GM23338 (cell line): ENCODE results near the gene PRKD3. TPM values are rescaled to one million over a fixed set of nuclear protein-coding genes. Genes with fewer than 3 reads are reported as not detected.

ENCODE experiments used
- ATAC-seq: fragments of 200-7000 bp; cut with Tn5 transposase; 3 replicates; pipeline ENCODE4 v1.9.1; 2020
- DNase-seq: peaks from one replicate; pipeline ENCODE4 v3.0.0-alpha.2; 2015; ENCODE audit warnings: low spot score
- H2AFZ ChIP-seq: fragments of 200-600 bp; sonication (generic); 2 replicates; pipeline ENCODE4 v1.8.0; 2016; ENCODE audit warnings: antibody characterized with exemption, mild to moderate bottlenecking, moderate library complexity
- H3F3A ChIP-seq: fragments of 200-600 bp; sonication (generic); replicated peaks from 2 replicates; pipeline ENCODE4 v1.8.0; 2017; ENCODE audit warnings: antibody characterized with exemption, mixed run types, low read depth
- H3K27ac ChIP-seq: fragments of 200-600 bp; sonication (generic); 2 replicates; pipeline ENCODE4 v1.6.1; 2016; ENCODE audit warnings: low read depth
- H3K27me3 ChIP-seq: fragments of 200-600 bp; sonication (generic); 2 replicates; pipeline ENCODE4 v1.8.0; 2016; ENCODE audit warnings: mild to moderate bottlenecking, mixed run types, moderate library complexity; ENCODE audit not compliant: insufficient read depth
- H3K36me3 ChIP-seq: fragments of 200-600 bp; sonication (generic); 2 replicates; pipeline ENCODE4 v1.8.0; 2016; ENCODE audit warnings: mild to moderate bottlenecking; ENCODE audit not compliant: insufficient read depth
- H3K4me1 ChIP-seq: fragments of 200-600 bp; sonication (generic); 2 replicates; pipeline ENCODE4 v1.8.0; 2016; ENCODE audit warnings: mild to moderate bottlenecking, moderate library complexity; ENCODE audit not compliant: insufficient read depth
- H3K4me2 ChIP-seq: fragments of 200-600 bp; sonication (generic); 2 replicates; pipeline ENCODE4 v1.7.1; 2017; ENCODE audit warnings: mixed run types
- H3K4me3 ChIP-seq: fragments of 200-600 bp; sonication (generic); 2 replicates; pipeline ENCODE4 v1.6.1; 2016; ENCODE audit warnings: mixed run types
- H3K79me2 ChIP-seq: fragments of 200-600 bp; sonication (generic); replicated peaks from 2 replicates; pipeline ENCODE4 v1.8.0; 2017; ENCODE audit warnings: mild to moderate bottlenecking; ENCODE audit not compliant: insufficient read depth
- H3K9me2 ChIP-seq: fragments of 200-600 bp; sonication (generic); 2 replicates; pipeline ENCODE4 v1.8.0; 2017; ENCODE audit not compliant: insufficient read depth
- H4K20me1 ChIP-seq: fragments of 200-600 bp; sonication (generic); replicated peaks from 2 replicates; pipeline ENCODE4 v1.8.0; 2017; ENCODE audit warnings: mild to moderate bottlenecking; ENCODE audit not compliant: insufficient read depth
- H3K27ac Mint-ChIP-seq: 2 replicates; pipeline ENCODE4 v1.8.0; 2020; ENCODE audit warnings: inconsistent platforms, mild to moderate bottlenecking, moderate library complexity, mixed read lengths
- H3K27me3 Mint-ChIP-seq: 3 replicates; pipeline ENCODE4 v1.8.0; 2022; ENCODE audit warnings: low read depth, mild to moderate bottlenecking, moderate library complexity, mixed read lengths, inconsistent platforms; ENCODE audit not compliant: insufficient read depth, poor library complexity
- H3K36me3 Mint-ChIP-seq: 3 replicates; pipeline ENCODE4 v1.8.0; 2021; ENCODE audit warnings: low read depth, mild to moderate bottlenecking, inconsistent platforms, moderate library complexity, mixed read lengths
- H3K4me1 Mint-ChIP-seq: 3 replicates; pipeline ENCODE4 v1.8.0; 2020; ENCODE audit warnings: mild to moderate bottlenecking, inconsistent platforms, mixed read lengths
- H3K4me3 Mint-ChIP-seq: 3 replicates; pipeline ENCODE4 v1.8.0; 2021; ENCODE audit warnings: moderate library complexity, mild to moderate bottlenecking, inconsistent platforms, mixed read lengths
- H3K9me3 Mint-ChIP-seq: 3 replicates; pipeline ENCODE4 v1.8.0; 2020; ENCODE audit warnings: moderate library complexity, mild to moderate bottlenecking, inconsistent platforms, mixed read lengths
- CREB1 ChIP-seq: fragments of 250-450 bp; sonication (Bioruptor Pico); IDR thresholded peaks from 2 replicates; pipeline ENCODE4 v1.5.0; 2020; ENCODE audit warnings: low read depth, mild to moderate bottlenecking, moderate library complexity
- EZH2phosphoT487 ChIP-seq: fragments of 200-600 bp; sonication (generic); IDR thresholded peaks from one replicate; pipeline ENCODE4 v1.8.1; 2018; ENCODE audit warnings: antibody characterized with exemption; ENCODE audit not compliant: unreplicated experiment
- JUNB ChIP-seq: IDR thresholded peaks from one replicate; pipeline ENCODE4 v1.6.1; 2016; ENCODE audit warnings: antibody characterized with exemption; ENCODE audit not compliant: unreplicated experiment
- NANOG ChIP-seq: IDR thresholded peaks from 2 replicates; pipeline ENCODE4 v1.6.1; 2016; ENCODE audit warnings: antibody characterized with exemption, borderline replicate concordance
- POLR2AphosphoS5 ChIP-seq: IDR thresholded peaks from 2 replicates; pipeline ENCODE4 v1.6.1; 2016; ENCODE audit warnings: antibody characterized with exemption, low read depth
- REST ChIP-seq: IDR thresholded peaks from one replicate; pipeline ENCODE4 v1.6.1; 2018; ENCODE audit warnings: antibody characterized with exemption; ENCODE audit not compliant: unreplicated experiment
- ZNF114 ChIP-seq: fragments of 250-450 bp; sonication (Bioruptor Pico); IDR thresholded peaks from 2 replicates; pipeline ENCODE4 v1.5.0; 2020; ENCODE audit warnings: mild to moderate bottlenecking, moderate library complexity
- ZNF331 ChIP-seq: fragments of 250-450 bp; sonication (Bioruptor Pico); IDR thresholded peaks from 2 replicates; pipeline ENCODE4 v1.5.0; 2020; ENCODE audit warnings: low read depth, mild to moderate bottlenecking, moderate library complexity
- polyA plus RNA-seq: library from polyadenylated mRNA; unstranded; fragments of >200 nt; fragmentation: Nextera tagmentation; extraction: Ambion mirVana; gene quantifications from 2 replicates; pipeline ENCODE4 v1.2.1, GENCODE V29; 2016
- total RNA-seq: library from RNA; depleted of rRNA; stranded (reverse); fragments of >200 nt; shearing (Covaris generic); gene quantifications from 2 replicates; pipeline ENCODE4 v1.2.3, GENCODE V29; 2014
- TF ChIP-seq, protein P1 (sequence below): IDR thresholded peaks from 2 replicates; pipeline ENCODE4 v1.6.1; 2016; ENCODE audit warnings: antibody characterized with exemption
- TF ChIP-seq, protein P2 (sequence below): fragments of 250-450 bp; sonication (Bioruptor Pico); IDR thresholded peaks from 2 replicates; pipeline ENCODE4 v1.5.0; 2020; ENCODE audit warnings: mild to moderate bottlenecking, moderate library complexity

PRKD3 gene
- total and polyA plus RNA-seq, 2 experiments from 2014 or later, result 59.7 to 77.0 TPM

GRCh38 chr2:37321029-37321682 is 3.5 kb downstream of the PRKD3 start (continued):
- TF ChIP-seq EZH2phosphoT487 (no peak), ZNF114 (CRISPR knock-in tag) (no peak), NANOG (no peak), JUNB (no peak), CREB1 (CRISPR knock-in tag) (no peak)
- TF ChIP-seq, protein P1, sequence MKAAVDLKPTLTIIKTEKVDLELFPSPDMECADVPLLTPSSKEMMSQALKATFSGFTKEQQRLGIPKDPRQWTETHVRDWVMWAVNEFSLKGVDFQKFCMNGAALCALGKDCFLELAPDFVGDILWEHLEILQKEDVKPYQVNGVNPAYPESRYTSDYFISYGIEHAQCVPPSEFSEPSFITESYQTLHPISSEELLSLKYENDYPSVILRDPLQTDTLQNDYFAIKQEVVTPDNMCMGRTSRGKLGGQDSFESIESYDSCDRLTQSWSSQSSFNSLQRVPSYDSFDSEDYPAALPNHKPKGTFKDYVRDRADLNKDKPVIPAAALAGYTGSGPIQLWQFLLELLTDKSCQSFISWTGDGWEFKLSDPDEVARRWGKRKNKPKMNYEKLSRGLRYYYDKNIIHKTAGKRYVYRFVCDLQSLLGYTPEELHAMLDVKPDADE, result no peak

DNA sequence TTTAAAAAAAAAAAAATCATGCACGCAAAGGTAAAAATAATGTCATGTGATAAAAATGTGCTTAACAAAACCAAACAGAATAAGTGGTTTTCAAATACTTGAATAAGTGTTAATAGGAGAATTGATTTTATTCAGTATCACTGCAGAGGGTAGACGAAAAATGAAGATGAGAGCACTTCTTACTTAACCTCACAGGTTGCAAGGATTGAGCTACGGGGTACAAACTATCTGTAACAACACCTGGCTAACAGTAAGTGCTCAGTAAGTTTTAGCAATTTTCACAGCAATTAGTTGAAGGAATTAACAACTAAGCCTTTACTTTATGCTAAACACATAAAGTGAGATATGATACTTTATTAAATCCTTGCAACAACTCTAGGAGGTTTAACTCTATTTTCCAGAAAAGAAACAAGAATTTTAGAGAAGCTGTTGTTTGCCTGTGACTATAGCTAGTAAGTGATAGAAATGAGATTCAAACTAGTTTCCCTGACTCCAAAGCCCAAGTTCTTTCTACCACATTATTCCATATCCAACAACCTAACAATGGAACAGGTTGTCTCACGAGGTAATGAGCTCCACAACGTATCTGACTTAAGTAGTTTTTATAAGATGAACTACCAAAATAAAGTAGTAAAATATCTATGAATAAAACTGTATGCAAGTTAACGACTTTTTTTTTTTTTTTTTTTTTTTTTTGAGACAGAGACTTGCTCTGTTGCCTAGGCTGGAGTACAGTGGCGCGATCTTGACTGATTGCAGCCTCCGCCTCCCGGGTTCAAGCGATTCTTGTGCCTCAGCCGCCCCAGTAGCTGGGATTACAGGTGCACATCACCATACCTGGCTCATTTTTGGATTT is 4.7 kb downstream of the PRKD3 start:
- Mint-ChIP-seq H3K4me3 (no peak overlapping the region), H3K4me1 (peaks cover 59% of the 10 kb centered on the region), H3K36me3 (peaks cover 9% of the 10 kb centered on the region; the same call in 1 of the 3 replicates), H3K27ac (no peak overlapping the region), H3K9me3 (no peaks in the 10 kb centered on the region; the same call in 2 of the 3 replicates), H3K27me3 (peaks cover 11% of the 10 kb centered on the region)
- ATAC-seq (no peak), DNase-seq (no peak)
- Histone ChIP-seq H3K4me1 (peaks cover 39% of the 10 kb centered on the region), H3K4me2 (no peak overlapping the region), H3K36me3 (peaks cover 3% of the 10 kb centered on the region; the same call in 1 of the 2 replicates), H2AFZ (no peak overlapping the region), H3K4me3 (no peak overlapping the region), H4K20me1 (peaks cover 16% of the 10 kb centered on the region; the same call in 1 of the 2 replicates), H3K79me2 (peaks cover 91% of the 10 kb centered on the region), H3K27me3 (peaks cover 3% of the 10 kb centered on the region), H3F3A (peaks cover 8% of the 10 kb centered on the region; the same call in 1 of the 2 replicates), H3K27ac (no peak overlapping the region), H3K9me2 (no peaks in the 10 kb centered on the region)
- no peak for TF ChIP-seq POLR2AphosphoS5
- no peak for TF ChIP-seq JUNB
- no peak for TF ChIP-seq REST
- TF ChIP-seq, protein P1, result no peak
- TF ChIP-seq ZNF331 (CRISPR knock-in tag), result no peak
- TF ChIP-seq, protein P2, sequence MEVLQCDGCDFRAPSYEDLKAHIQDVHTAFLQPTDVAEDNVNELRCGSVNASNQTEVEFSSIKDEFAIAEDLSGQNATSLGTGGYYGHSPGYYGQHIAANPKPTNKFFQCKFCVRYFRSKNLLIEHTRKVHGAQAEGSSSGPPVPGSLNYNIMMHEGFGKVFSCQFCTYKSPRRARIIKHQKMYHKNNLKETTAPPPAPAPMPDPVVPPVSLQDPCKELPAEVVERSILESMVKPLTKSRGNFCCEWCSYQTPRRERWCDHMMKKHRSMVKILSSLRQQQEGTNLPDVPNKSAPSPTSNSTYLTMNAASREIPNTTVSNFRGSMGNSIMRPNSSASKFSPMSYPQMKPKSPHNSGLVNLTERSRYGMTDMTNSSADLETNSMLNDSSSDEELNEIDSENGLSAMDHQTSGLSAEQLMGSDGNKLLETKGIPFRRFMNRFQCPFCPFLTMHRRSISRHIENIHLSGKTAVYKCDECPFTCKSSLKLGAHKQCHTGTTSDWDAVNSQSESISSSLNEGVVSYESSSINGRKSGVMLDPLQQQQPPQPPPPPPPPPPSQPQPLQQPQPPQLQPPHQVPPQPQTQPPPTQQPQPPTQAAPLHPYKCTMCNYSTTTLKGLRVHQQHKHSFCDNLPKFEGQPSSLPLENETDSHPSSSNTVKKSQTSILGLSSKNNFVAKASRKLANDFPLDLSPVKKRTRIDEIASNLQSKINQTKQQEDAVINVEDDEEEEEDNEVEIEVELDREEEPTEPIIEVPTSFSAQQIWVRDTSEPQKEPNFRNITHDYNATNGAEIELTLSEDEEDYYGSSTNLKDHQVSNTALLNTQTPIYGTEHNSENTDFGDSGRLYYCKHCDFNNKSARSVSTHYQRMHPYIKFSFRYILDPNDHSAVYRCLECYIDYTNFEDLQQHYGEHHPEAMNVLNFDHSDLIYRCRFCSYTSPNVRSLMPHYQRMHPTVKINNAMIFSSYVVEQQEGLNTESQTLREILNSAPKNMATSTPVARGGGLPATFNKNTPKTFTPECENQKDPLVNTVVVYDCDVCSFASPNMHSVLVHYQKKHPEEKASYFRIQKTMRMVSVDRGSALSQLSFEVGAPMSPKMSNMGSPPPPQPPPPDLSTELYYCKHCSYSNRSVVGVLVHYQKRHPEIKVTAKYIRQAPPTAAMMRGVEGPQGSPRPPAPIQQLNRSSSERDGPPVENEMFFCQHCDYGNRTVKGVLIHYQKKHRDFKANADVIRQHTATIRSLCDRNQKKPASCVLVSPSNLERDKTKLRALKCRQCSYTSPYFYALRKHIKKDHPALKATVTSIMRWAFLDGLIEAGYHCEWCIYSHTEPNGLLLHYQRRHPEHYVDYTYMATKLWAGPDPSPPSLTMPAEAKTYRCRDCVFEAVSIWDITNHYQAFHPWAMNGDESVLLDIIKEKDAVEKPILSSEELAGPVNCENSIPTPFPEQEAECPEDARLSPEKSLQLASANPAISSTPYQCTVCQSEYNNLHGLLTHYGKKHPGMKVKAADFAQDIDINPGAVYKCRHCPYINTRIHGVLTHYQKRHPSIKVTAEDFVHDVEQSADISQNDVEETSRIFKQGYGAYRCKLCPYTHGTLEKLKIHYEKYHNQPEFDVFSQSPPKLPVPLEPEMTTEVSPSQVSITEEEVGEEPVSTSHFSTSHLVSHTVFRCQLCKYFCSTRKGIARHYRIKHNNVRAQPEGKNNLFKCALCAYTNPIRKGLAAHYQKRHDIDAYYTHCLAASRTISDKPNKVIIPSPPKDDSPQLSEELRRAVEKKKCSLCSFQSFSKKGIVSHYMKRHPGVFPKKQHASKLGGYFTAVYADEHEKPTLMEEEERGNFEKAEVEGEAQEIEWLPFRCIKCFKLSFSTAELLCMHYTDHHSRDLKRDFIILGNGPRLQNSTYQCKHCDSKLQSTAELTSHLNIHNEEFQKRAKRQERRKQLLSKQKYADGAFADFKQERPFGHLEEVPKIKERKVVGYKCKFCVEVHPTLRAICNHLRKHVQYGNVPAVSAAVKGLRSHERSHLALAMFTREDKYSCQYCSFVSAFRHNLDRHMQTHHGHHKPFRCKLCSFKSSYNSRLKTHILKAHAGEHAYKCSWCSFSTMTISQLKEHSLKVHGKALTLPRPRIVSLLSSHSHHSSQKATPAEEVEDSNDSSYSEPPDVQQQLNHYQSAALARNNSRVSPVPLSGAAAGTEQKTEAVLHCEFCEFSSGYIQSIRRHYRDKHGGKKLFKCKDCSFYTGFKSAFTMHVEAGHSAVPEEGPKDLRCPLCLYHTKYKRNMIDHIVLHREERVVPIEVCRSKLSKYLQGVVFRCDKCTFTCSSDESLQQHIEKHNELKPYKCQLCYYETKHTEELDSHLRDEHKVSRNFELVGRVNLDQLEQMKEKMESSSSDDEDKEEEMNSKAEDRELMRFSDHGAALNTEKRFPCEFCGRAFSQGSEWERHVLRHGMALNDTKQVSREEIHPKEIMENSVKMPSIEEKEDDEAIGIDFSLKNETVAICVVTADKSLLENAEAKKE (CRISPR knock-in tag), result no peak
- TF ChIP-seq CREB1 (CRISPR knock-in tag), result no peak
- TF ChIP-seq ZNF114 (CRISPR knock-in tag), result no peak
